ENCODE results near the gene ZBTB32. TPM values are rescaled to one million over a fixed set of nuclear protein-coding genes. Genes with fewer than 3 reads are reported as not detected.

Gene ZBTB32
- total and polyA plus RNA-seq, 11 donors = 0.24 TPM; not detected in 10

DNA sequence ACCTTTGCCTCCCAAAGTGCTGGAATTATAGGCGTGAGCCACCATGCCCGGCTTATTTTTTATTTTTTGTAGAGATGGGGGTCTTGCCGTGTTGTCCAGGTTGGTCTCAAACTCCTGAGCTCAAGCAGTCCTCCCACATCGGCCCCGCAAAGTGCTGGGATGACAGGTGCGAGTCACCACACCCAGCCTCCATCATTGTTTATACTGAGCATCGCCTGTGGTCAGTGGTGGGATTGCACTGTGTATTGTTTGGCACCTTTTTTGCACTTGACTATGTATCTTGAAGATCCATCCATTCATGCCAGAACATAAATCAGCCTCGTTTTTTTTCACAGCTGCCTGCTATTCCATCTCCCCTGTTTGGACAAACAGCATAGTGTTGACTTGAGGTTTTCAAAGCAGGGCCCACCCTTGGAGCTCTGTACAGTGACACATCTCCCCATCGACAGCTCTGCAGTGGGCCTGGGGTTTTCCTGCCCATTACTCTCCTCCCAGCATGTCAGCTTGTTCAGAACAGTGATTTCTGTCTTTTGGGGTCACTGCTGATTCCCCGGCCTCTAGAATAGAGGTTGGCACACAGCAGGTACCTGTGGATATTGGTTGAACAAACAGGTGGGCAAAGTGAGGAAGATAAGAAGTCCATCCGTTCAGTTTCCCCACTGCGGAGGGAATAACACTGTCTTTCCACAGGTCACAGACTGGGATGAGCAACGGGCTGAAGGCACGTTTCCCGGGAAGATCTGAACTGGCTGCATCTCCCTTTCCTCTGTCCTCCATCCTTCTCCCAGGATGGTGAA is 46.3 kb upstream of the ZBTB32 start:
- TF ChIP-seq POLR2A (IDR thresholded peaks at IDR 0.05) (no peak), CTCF (IDR thresholded peaks at IDR 0.05) (peak in 1 of 12 donors; percentile 23)
- no peaks in the 10 kb centered on the region for H3K4me1 ChIP-seq
- no peak overlapping the region for H3K27ac ChIP-seq
- H3K9me3 ChIP-seq = no peaks in the 10 kb centered on the region
- H3K36me3 ChIP-seq = peaks cover 0 to 100% (median 87%) of the 10 kb centered on the region in 9 donors
- ATAC-seq (no peak), DNase-seq (no peak)
- intact Hi-C loops (cut with DNase I) = no loop called here
- 85 to 92% (median 88%) methylated on average over 15 of the region's 15 CpGs for WGBS, 4 donors
- no peaks in the 10 kb centered on the region for H3K27me3 ChIP-seq
- H3K4me3 ChIP-seq = no peak overlapping the region

GRCh38 chr19:35661995-35662340 is 42.4 kb upstream of the ZBTB32 start:
- Histone ChIP-seq H3K27me3 (no peaks in the 10 kb centered on the region), H3K4me1 (no peaks in the 10 kb centered on the region), H3K27ac (no peak overlapping the region), H3K4me3 (no peak overlapping the region), H3K9me3 (no peaks in the 10 kb centered on the region), H3K36me3 (peaks cover 0 to 90% (median 60%) of the 10 kb centered on the region in 9 donors)
- ATAC-seq = no peak
- no peak for DNase-seq
- TF ChIP-seq CTCF (IDR thresholded peaks at IDR 0.05) (no peak), POLR2A (IDR thresholded peaks at IDR 0.05) (no peak)
- 96 to 98% (median 98%) methylated on average over 6 of the region's 6 CpGs for WGBS, 4 donors
- intact Hi-C loops (cut with DNase I) = no loop called here

- DNase-seq (no peak), ATAC-seq (no peak)
- no peaks in the 10 kb centered on the region for H3K4me1 ChIP-seq
- H3K27me3 ChIP-seq = no peaks in the 10 kb centered on the region
- no peak overlapping the region for H3K27ac ChIP-seq
- H3K9me3 ChIP-seq = no peaks in the 10 kb centered on the region
- H3K36me3 ChIP-seq = peaks cover 0 to 69% (median 40%) of the 10 kb centered on the region in 9 donors
- 77 to 88% (median 85%) methylated on average over 3 of the region's 3 CpGs for WGBS, 4 donors
- TF ChIP-seq CTCF (IDR thresholded peaks at IDR 0.05) (no peak), POLR2A (IDR thresholded peaks at IDR 0.05) (no peak)
- H3K4me3 ChIP-seq = no peak overlapping the region
- intact Hi-C loops (cut with DNase I) = no loop called here
Measured at GRCh38 chr19:35663981-35664380, 40.4 kb upstream of the ZBTB32 start.

- no peak overlapping the region for H3K27ac ChIP-seq
- no peak for DNase-seq
- no peak for TF ChIP-seq POLR2A (IDR thresholded peaks at IDR 0.05)
- TF ChIP-seq CTCF (IDR thresholded peaks at IDR 0.05) = no peak
- 92 to 97% (median 95%) methylated on average over 9 to 24 of the region's 24 CpGs for WGBS, 4 donors
- peaks cover 0 to 5% (median 0%) of the 10 kb centered on the region in 9 donors for H3K27me3 ChIP-seq
- no peak for ATAC-seq
- H3K4me1 ChIP-seq = no peaks in the 10 kb centered on the region
- intact Hi-C loops (cut with DNase I) = no loop called here
- peaks cover 0 to 58% (median 28%) of the 10 kb centered on the region in 9 donors for H3K36me3 ChIP-seq
- no peak overlapping the region for H3K4me3 ChIP-seq
- no peaks in the 10 kb centered on the region for H3K9me3 ChIP-seq
Measured at GRCh38 chr19:35665157-35665556, 39.2 kb upstream of the ZBTB32 start.

Measured in heart left ventricle (tissue), 16 donors.